Cardiac muscle cell (in vitro differentiated cells and primary cell): ENCODE data around the gene PRR5. TPM values are rescaled to one million over a fixed set of nuclear protein-coding genes. Genes with fewer than 3 reads are reported as not detected.

ENCODE experiments used
- DNase-seq, 2 donors: peaks; one replicate each; pipeline versions ENCODE4 v3.0.0 to v3.0.0-alpha.2; 2010 to 2017; ENCODE audit warnings: low read depth in 1 of 2, low spot score in 1 of 2
- H3K27ac ChIP-seq: fragments of 200-600 bp; sonication (generic); 2 replicates; pipeline ENCODE4 v1.5.1; 2016
- H3K27me3 ChIP-seq: fragments of 200-600 bp; sonication (generic); 2 replicates; pipeline ENCODE4 v1.6.0; 2016; ENCODE audit warnings: control low read depth
- H3K36me3 ChIP-seq: fragments of 200-600 bp; sonication (generic); 2 replicates; pipeline ENCODE4 v1.5.1; 2016; ENCODE audit warnings: control low read depth
- H3K4me1 ChIP-seq: fragments of 200-600 bp; sonication (generic); 2 replicates; pipeline ENCODE4 v1.8.1; 2017; ENCODE audit warnings: low read depth, mild to moderate bottlenecking, mixed run types
- H3K4me3 ChIP-seq: fragments of 200-600 bp; sonication (generic); 2 replicates; pipeline ENCODE4 v1.5.1; 2016; ENCODE audit warnings: mild to moderate bottlenecking
- H3K9me3 ChIP-seq: fragments of 200-600 bp; sonication (generic); 2 replicates; pipeline ENCODE4 v1.5.1; 2017; ENCODE audit warnings: low read depth, mild to moderate bottlenecking, control low read depth
- CTCF ChIP-seq: IDR thresholded peaks from 2 replicates; pipeline ENCODE4 v1.5.1; 2012; ENCODE audit warnings: low read depth, mild to moderate bottlenecking, low read length
- polyA plus RNA-seq: library from polyadenylated mRNA; unstranded; fragments of >200 nt; fragmentation: Nextera tagmentation; extraction: Ambion mirVana; gene quantifications from 2 replicates; pipeline ENCODE4 v1.2.1, GENCODE V29; 2016
- total RNA-seq: library from RNA; depleted of rRNA; stranded (reverse); fragments of >200 nt; gene quantifications from 2 replicates; pipeline ENCODE4 v1.2.3, GENCODE V29; 2016

PRR5 gene
- total and polyA plus RNA-seq, 2 experiments from 2014 or later, result 36.5 to 41.7 TPM

GRCh38 chr22:44709881-44710392 is 7.9 kb downstream of the PRR5 start:
- Histone ChIP-seq H3K27ac (no peak overlapping the region), H3K27me3 (no peaks in the 10 kb centered on the region), H3K4me3 (no peak overlapping the region), H3K9me3 (no peaks in the 10 kb centered on the region), H3K36me3 (no peaks in the 10 kb centered on the region), H3K4me1 (peaks cover 7% of the 10 kb centered on the region)
- no peak for DNase-seq
- TF ChIP-seq CTCF, result no peak

- H3K36me3 ChIP-seq, result no peaks in the 10 kb centered on the region
- no peak overlapping the region for H3K4me3 ChIP-seq
- no peak for DNase-seq
- no peaks in the 10 kb centered on the region for H3K27me3 ChIP-seq
- no peaks in the 10 kb centered on the region for H3K9me3 ChIP-seq
- peaks cover 7% of the 10 kb centered on the region for H3K4me1 ChIP-seq
- TF ChIP-seq CTCF, result no peak
- H3K27ac ChIP-seq, result peak overlapping the region; percentile 48
Measured at GRCh38 chr22:44710474-44711240, 8.7 kb downstream of the PRR5 start.

- Histone ChIP-seq H3K4me3 (no peak overlapping the region), H3K27me3 (no peaks in the 10 kb centered on the region), H3K4me1 (peaks cover 7% of the 10 kb centered on the region), H3K36me3 (no peaks in the 10 kb centered on the region), H3K9me3 (no peaks in the 10 kb centered on the region), H3K27ac (peak overlapping the region; percentile 48)
- no peak for DNase-seq
- TF ChIP-seq CTCF, result no peak
Measured at GRCh38 chr22:44711241-44711560, 9.2 kb downstream of the PRR5 start.

GRCh38 chr22:44711690-44712555 is 9.9 kb downstream of the PRR5 start:
- no peak overlapping the region for H3K27ac ChIP-seq
- H3K4me1 ChIP-seq, result peaks cover 7% of the 10 kb centered on the region
- H3K4me3 ChIP-seq, result no peak overlapping the region
- no peak for DNase-seq
- TF ChIP-seq CTCF, result no peak
- no peaks in the 10 kb centered on the region for H3K36me3 ChIP-seq
- no peaks in the 10 kb centered on the region for H3K9me3 ChIP-seq
- no peaks in the 10 kb centered on the region for H3K27me3 ChIP-seq

GRCh38 chr22:44712962-44713361 is 11.0 kb downstream of the PRR5 start:
- Histone ChIP-seq H3K9me3 (no peaks in the 10 kb centered on the region), H3K27ac (no peak overlapping the region), H3K27me3 (no peaks in the 10 kb centered on the region), H3K4me3 (no peak overlapping the region), H3K4me1 (peaks cover 7% of the 10 kb centered on the region), H3K36me3 (no peaks in the 10 kb centered on the region)
- no peak for TF ChIP-seq CTCF
- no peak for DNase-seq
